Measurements from ENCODE around the gene PERP.

DNA sequence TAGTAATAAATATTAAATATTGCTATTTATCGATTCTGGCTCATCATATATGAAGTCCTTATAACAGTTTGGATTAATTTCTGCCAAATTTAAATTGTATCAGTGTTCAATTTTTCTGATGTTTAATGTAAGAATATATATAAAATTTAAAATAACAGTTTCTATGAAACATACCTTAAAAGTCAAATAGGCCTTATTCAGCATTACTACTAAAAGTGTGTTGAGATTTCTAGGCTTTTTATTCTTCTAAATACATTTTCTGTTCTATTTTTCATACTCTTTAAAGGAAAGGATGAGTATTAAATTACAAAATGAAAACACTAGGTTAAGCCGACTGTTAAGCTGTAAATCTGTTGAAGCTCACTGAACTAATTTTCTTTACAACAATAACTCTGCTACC lies 13.6 kb downstream of the PERP start:
- no peak for TF ChIP-seq YY1 (IDR thresholded peaks at IDR 0.05; ENCODE audit: low read depth)
- TF ChIP-seq RAD21 (IDR thresholded peaks at IDR 0.05; ENCODE audit: low read depth) = no peak
- TF ChIP-seq MAX (IDR thresholded peaks at IDR 0.05) = no peak
- TF ChIP-seq REST (IDR thresholded peaks at IDR 0.05; ENCODE audit: low read depth) = no peak
- TF ChIP-seq EP300 (IDR thresholded peaks at IDR 0.05; ENCODE audit: borderline replicate concordance) = no peak
- no peak for TF ChIP-seq TAF1 (IDR thresholded peaks at IDR 0.05; ENCODE audit: low read depth)
- no peak for TF ChIP-seq ZBTB7A (IDR thresholded peaks at IDR 0.05; ENCODE audit: low read depth)
